Measurements from ENCODE around the gene CEP192.
"Not testable (repeated sequence)": the region's sequence is repeated elsewhere in the genome, so short reads cannot be mapped to it uniquely, and the experiment has no call there.

Gene CEP192, protein sequence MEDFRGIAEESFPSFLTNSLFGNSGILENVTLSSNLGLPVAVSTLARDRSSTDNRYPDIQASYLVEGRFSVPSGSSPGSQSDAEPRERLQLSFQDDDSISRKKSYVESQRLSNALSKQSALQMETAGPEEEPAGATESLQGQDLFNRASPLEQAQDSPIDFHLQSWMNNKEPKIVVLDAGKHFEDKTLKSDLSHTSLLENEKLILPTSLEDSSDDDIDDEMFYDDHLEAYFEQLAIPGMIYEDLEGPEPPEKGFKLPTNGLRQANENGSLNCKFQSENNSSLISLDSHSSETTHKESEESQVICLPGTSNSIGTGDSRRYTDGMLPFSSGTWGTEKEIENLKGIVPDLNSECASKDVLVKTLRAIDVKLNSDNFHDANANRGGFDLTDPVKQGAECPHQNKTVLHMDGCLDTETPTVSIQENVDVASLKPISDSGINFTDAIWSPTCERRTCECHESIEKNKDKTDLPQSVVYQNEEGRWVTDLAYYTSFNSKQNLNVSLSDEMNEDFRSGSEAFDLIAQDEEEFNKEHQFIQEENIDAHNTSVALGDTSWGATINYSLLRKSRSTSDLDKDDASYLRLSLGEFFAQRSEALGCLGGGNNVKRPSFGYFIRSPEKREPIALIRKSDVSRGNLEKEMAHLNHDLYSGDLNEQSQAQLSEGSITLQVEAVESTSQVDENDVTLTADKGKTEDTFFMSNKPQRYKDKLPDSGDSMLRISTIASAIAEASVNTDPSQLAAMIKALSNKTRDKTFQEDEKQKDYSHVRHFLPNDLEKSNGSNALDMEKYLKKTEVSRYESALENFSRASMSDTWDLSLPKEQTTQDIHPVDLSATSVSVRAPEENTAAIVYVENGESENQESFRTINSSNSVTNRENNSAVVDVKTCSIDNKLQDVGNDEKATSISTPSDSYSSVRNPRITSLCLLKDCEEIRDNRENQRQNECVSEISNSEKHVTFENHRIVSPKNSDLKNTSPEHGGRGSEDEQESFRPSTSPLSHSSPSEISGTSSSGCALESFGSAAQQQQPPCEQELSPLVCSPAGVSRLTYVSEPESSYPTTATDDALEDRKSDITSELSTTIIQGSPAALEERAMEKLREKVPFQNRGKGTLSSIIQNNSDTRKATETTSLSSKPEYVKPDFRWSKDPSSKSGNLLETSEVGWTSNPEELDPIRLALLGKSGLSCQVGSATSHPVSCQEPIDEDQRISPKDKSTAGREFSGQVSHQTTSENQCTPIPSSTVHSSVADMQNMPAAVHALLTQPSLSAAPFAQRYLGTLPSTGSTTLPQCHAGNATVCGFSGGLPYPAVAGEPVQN (N-terminal part only)

GRCh38 chr18:12990967-12991820 lies at the start of gene CEP192:
TSS of gene CEP192 (plus strand) at chr18:12991362. CDS start at chr18:12999425, 8,063 bp downstream.
- DNase-seq (ENCODE audit: low spot score), result peak; percentile 99

DNA sequence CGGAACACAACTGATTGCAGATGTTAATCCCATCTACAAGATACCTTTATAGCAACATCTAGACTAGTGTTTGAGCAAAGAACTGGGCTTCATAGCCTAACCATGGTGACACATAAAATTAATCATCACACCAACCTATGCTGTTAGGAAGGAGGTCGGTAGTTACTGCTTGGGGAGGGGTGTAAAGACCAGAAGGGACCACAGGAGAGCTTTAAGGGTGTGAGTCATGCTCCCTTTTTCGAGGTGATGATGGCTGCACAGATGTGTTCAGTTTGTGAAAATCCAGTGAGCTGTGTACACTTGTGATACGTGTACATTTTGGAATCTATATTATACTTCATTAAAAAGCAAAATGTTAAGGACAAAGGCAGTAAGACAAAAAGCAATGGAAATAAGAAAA lies 47.9 kb upstream of the CEP192 start:
- DNase-seq (ENCODE audit: low spot score), result no peak

DNA sequence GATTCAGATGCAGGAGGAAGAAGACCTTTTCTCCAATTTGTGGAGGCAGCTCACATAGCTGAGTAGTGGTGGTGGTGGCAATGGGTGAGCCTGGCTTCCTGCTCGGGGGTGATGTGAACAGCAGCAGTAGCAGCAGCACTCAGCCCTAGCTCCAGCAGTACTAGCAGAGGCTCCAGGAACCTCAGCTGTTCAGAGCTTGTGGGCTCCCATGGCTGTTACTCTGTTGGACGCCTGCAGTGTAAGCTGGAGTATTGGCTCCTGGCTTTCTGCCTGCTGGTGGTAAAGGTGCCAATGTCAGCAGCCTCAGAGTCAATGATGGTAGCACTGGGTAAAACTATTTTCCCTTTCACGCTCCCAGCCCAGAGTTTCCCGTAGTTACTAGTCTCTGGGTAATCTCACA lies 46.5 kb upstream of the CEP192 start:
- no peak for DNase-seq (ENCODE audit: low spot score)

GRCh38 chr18:12946549-12947284 lies 44.4 kb upstream of the CEP192 start:
- peak; percentile 43 for DNase-seq (ENCODE audit: low spot score)

DNA sequence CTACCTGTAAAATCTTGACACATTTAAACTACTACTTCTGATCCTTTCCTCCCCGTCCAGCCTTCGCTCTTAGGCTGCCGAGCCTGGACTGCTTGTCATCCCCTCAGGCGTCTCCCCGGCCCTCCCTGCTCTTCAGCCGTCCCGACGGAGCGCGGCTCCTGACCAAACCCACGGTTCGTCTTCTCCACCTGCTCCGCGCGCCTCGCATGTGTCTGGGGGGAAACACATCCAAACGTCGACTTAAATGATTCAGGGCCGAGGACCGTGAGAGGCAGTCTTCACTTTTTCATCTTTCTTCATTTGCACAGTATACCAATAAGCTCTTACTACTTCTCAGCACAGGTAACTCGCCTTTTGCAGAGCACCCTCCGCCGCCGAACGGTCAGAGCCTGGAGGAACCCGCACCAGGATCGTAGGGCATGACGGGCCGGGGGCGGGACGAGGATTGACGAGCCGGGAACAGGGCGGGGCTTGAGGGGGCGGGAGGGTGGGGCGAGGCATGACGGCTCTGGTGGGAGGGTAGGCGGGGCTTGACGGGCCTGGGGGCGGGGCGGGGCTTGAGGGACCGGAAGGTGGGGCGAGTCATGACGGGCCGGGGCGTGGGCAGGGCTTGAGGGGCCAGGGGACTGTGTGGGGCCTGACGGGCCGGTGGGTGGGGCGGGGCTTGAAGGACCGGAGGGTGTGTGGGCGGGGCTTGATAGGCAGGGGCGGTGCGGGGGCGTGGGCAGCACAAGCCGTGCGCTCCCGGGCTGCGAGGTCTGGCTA lies 43.7 kb upstream of the CEP192 start, which contains the start of gene SEH1L:
Gene SEH1L (plus strand): TSS at position 727 of the 765 bp plus-strand sequence. CDS start 111 bp downstream, outside the sequence.
- DNase-seq (ENCODE audit: low spot score), result peak; percentile 93

DNA sequence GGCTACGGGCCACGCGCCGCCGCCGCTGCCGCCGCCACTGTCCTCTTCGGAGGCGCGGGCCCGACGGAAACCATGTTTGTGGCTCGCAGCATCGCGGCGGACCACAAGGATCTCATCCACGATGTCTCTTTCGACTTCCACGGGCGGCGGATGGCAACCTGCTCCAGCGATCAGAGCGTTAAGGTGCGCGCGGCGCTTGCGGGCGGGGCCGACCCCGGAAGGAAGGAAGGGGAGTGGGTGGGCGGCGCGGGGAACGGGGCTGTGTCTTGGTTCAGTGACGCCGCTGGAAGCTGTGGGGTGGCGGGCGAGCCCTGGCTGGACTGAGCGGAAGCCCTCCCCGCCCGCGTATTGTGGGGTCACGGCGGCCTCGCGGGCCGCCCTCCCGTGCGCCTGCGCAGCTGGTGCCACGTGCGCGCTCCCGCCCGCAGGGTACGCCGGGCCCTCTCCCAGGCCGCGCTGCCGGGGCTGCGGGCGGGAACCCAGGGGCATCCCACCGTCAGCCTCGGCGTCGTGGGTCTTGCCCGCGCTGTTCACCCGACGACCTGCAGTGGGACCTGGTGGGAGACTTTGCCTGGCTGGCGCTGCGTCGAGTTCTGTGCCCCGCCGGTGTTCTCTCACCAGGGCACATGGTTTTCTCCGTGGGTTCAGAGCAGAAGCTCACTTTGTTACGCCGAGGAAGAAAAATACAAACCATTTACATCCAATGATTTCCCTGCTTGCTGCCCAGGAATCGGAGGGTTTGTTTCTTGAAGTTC lies 42.9 kb upstream of the CEP192 start:
- peak; percentile 89 for DNase-seq (ENCODE audit: low spot score)

DNA sequence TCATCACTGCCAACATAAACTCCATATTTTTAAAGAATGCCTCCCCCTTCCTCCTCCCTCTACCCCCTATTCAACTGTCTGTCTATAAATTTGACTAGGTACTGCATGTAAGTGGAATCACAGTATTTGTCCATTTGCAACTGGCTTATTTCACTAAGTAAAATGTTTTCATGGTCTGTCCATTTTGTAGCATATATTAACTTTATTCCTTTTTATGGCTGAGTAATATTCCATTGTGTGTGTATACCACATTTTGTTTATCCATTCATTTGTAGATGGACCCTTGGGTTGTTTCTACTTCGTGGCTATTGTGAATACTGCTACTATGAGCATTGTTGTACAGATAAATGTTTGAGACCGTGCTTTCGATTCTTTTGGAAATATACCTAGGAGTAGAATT lies 32.7 kb upstream of the CEP192 start:
- DNase-seq (ENCODE audit: low spot score), result no peak

DNA sequence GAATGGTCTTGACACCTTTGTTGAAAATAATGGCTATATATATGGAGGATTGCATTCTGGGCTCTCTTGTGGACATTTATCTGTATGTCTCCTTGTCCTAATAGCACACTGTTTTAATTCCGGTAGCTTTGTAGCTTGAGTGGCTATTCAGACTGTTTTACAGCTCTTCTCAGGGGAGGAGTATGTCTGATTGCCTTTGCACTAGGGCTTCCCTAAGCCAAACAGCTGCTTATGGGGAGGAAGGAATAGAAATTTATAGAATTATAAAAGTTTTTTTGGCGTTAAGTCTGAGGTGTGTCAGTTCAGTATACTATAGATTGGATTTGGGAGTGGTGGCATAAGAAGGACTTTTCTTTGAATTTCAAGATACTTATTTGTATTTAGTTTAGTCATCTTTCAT lies 30.8 kb upstream of the CEP192 start:
- no peak for DNase-seq (ENCODE audit: low spot score)

- no peak for DNase-seq (ENCODE audit: low spot score)
Measured at GRCh38 chr18:12960853-12961397, 30.2 kb upstream of the CEP192 start.

GRCh38 chr18:12963069-12963468 lies 28.1 kb upstream of the CEP192 start:
- DNase-seq (ENCODE audit: low spot score), result no peak

DNA sequence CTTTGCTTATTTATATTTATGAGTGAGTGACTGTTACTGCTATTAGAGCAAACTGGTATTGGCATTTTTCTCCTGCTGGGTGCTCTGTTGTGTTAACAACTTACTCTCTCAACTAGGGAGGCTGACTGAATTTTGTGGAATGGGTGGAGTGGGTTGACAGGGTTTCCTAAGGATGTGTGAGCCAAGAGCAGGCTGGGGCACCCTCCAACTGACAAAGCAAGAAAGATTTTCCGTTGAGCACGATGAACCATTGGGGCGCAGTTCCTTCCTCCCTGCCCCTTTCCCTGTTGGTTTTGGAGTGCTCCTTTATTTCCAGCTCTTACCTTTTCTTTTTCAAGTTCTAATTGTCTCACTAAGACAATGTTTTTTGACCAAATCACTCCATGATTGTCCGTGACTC lies 23.0 kb upstream of the CEP192 start:
- no peak for DNase-seq (ENCODE audit: low spot score)

DNA sequence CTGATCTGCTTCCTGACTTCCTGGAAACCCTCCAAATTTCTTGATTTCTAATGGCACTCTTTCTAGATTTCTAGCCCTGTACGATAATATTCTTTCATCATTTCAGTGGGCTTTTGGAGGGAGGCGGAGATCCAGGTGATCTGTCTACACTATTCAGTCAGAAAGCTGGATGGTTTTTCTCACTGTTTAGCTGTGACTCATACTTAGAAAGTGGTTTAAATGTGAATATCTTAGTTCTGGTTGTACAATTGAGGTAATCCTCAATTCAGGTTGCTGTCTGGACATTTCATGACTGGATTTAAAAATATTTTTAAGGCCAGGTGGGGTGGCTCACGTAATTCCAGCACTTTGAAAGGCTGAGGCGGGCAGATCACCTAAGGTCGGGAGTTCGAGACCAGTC lies 22.5 kb upstream of the CEP192 start:
- DNase-seq (ENCODE audit: low spot score), result no peak

DNA sequence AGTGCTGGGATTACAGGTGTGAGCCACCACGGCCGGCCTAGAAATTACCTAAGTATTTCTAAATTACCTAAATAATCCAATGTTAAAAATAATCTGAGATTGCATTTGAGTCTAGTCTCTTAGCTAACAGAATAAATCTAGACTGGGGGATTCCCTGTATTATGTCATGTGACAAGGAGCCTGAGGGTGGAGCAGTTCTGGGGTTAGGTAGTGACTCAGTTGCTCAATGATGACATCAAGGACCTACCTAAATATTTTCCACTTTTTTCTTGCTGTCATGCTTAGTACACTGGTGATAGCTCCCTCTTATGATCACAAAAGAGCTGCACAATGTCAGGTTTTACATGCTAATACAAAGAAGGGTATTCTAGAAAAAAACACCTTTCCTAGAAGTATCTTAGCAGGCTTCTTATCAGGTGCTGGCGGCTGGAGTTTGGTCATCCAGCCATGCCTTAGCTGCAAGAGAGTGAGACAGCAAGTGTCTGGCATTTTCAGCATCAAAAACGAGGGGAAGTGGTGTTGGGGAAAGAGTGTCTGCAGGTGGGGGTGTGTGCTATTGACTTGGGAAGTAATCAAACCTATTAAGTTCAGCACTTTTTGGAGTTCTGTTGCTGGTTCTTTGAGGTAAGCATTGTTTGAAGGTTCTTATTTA lies 17.5 kb upstream of the CEP192 start:
- DNase-seq (ENCODE audit: low spot score), result no peak

DNA sequence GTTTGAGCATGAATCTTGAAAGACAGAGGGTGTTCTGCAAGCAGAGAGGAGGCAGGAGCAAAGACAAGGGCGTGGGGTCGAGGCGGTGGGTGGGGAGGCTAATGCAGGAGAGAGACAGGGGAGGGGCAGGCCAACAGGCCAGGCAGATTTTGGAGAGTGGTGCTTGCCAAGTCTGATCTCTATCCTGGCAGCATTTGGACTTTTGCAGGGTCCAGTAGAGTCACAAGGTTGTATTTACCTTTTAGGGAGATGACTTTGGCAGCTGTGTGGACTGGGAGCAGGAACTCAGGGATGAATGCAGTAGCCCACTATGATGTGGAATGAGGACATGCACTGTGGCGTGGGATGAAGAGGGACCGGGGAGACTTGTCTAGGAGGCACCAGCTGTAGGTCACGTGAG lies 15.7 kb upstream of the CEP192 start:
- no peak for DNase-seq (ENCODE audit: low spot score)

GRCh38 chr18:12976305-12976704 lies 14.9 kb upstream of the CEP192 start:
- DNase-seq (ENCODE audit: low spot score), result no peak

DNA sequence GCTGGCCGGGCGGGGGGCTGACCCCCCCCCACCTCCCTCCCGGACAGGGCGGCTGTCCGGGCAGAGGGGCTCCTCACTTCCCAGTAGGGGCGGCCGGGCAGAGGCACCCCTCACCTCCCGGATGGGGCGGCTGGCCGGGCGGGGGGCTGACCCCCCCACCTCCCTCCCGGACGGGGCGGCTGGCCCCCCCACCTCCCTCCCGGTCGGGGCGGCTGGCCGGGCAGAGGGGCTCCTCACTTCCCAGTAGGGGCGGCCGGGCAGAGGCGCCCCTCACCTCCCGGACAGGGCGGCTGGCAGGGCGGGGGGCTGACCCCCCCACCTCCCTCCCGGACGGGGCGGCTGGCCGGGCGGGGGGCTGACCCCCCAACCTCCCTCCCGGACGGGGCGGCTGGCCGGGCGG lies 11.1 kb upstream of the CEP192 start:
- DNase-seq (ENCODE audit: low spot score), result not testable (repeated sequence)

GRCh38 chr18:12989397-12990122 lies 1.6 kb upstream of the CEP192 start:
- DNase-seq (ENCODE audit: low spot score), result no peak
